ENCODE data around the gene HLA-DRB1. TPM values are rescaled to one million over a fixed set of nuclear protein-coding genes. Genes with fewer than 3 reads are reported as not detected.
A peak's percentile ranks its signal among the peaks of the same experiment; 100 is the strongest.
"Not testable (repeated sequence)": the region's sequence is repeated elsewhere in the genome, so short reads cannot be mapped to it uniquely, and the experiment has no call there.

Gene HLA-DRB1
- total and polyA plus RNA-seq, 5 experiments from 2014 or later, result 1.1 to 127 (median 22.0) TPM

GRCh38 chr6:32607263-32607987 is 17.8 kb upstream of the HLA-DRB1 start:
- DNase-seq (no peak), ATAC-seq (no peak)
- Mint-ChIP-seq H3K4me1 (peaks cover 8 to 51% (median 19%) of the 10 kb centered on the region in 4 donors), H3K36me3 (peaks cover 0 to 7% (median 0%) of the 10 kb centered on the region in 3 donors), H3K4me3 (no peak overlapping the region), H3K9me3 (peaks cover 0 to 12% (median 0%) of the 10 kb centered on the region in 9 donors), H3K27ac (peak overlapping the region in 5 of 10 donors; percentile 5 to 80 (median 48)), H3K27me3 (peaks cover 0 to 12% (median 0%) of the 10 kb centered on the region in 5 donors)
- POLR2A ChIA-PET, result no interaction called here

GRCh38 chr6:32604434-32604877 is 14.8 kb upstream of the HLA-DRB1 start:
- Mint-ChIP-seq H3K36me3 (peaks cover 0 to 8% (median 0%) of the 10 kb centered on the region in 3 donors), H3K4me3 (peak overlapping the region in 7 of 10 donors; percentile 26 to 71 (median 59)), H3K9me3 (peaks cover 0 to 13% (median 0%) of the 10 kb centered on the region in 9 donors), H3K4me1 (peaks cover 7 to 47% (median 20%) of the 10 kb centered on the region in 4 donors), H3K27ac (peak overlapping the region in 6 of 10 donors; percentile 26 to 89 (median 79)), H3K27me3 (peaks cover 0 to 8% (median 0%) of the 10 kb centered on the region in 5 donors)
- peak in 1 of 2 donors; percentile 42 for ATAC-seq
- DNase-seq, result no peak
- POLR2A ChIA-PET, result interaction anchor here (0.6 kb wide), 1 partner anchor 316 kb away, joined by 3 read pairs; no protein-coding TSS in a partner anchor

GRCh38 chr6:32603888-32604287 is 14.2 kb upstream of the HLA-DRB1 start:
- POLR2A ChIA-PET, result interaction anchor here (0.6 kb wide), 1 partner anchor 12 kb away, joined by 3 read pairs; no protein-coding TSS in a partner anchor
- Mint-ChIP-seq H3K27ac (peak overlapping the region in 8 of 10 donors; percentile 0 to 89 (median 67)), H3K4me1 (peaks cover 5 to 48% (median 20%) of the 10 kb centered on the region in 4 donors), H3K27me3 (peaks cover 0 to 8% (median 0%) of the 10 kb centered on the region in 5 donors), H3K4me3 (peak overlapping the region in 8 of 10 donors; percentile 10 to 71 (median 58)), H3K36me3 (peaks cover 0 to 8% (median 0%) of the 10 kb centered on the region in 3 donors), H3K9me3 (peaks cover 0 to 13% (median 0%) of the 10 kb centered on the region in 9 donors)
- DNase-seq (no peak), ATAC-seq (peak; percentile 47 to 49)

GRCh38 chr6:32603222-32603621 is 13.6 kb upstream of the HLA-DRB1 start:
- Mint-ChIP-seq H3K4me1 (peaks cover 5 to 45% (median 20%) of the 10 kb centered on the region in 4 donors), H3K9me3 (peaks cover 0 to 13% (median 0%) of the 10 kb centered on the region in 9 donors), H3K4me3 (peak overlapping the region in 2 of 10 donors; percentile 34 to 46), H3K27ac (peak overlapping the region in 4 of 10 donors; percentile 24 to 85 (median 57)), H3K36me3 (peaks cover 0 to 8% (median 0%) of the 10 kb centered on the region in 3 donors), H3K27me3 (peaks cover 0 to 8% (median 0%) of the 10 kb centered on the region in 5 donors)
- no peak for DNase-seq
- no peak for ATAC-seq
- POLR2A ChIA-PET, result interaction anchor here (1.0 kb wide), 1 partner anchor 20 kb away, joined by 3 read pairs; no protein-coding TSS in a partner anchor

- POLR2A ChIA-PET, result interaction anchor here (1.0 kb wide), 1 partner anchor 21 kb away, joined by 3 read pairs; no protein-coding TSS in a partner anchor
- Mint-ChIP-seq H3K27ac (peak overlapping the region in 4 of 10 donors; percentile 10 to 68 (median 62)), H3K4me3 (peak overlapping the region in 3 of 10 donors; percentile 18 to 34 (median 19)), H3K9me3 (peaks cover 0 to 13% (median 0%) of the 10 kb centered on the region in 9 donors), H3K4me1 (peaks cover 5 to 37% (median 20%) of the 10 kb centered on the region in 4 donors), H3K36me3 (peaks cover 0 to 8% (median 0%) of the 10 kb centered on the region in 3 donors), H3K27me3 (peaks cover 0 to 8% (median 0%) of the 10 kb centered on the region in 5 donors)
- ATAC-seq, result no peak
- DNase-seq, result no peak
Observed at GRCh38 chr6:32602383-32602782, 12.7 kb upstream of the HLA-DRB1 start.

GRCh38 chr6:32597024-32597423 is 7.4 kb upstream of the HLA-DRB1 start:
- POLR2A ChIA-PET, result no interaction called here

GRCh38 chr6:32590713-32591112 is 1.1 kb upstream of the HLA-DRB1 start:
- Mint-ChIP-seq H3K27me3 (peaks cover 0 to 17% (median 0%) of the 10 kb centered on the region in 5 donors), H3K4me1 (peaks cover 6 to 37% (median 7%) of the 10 kb centered on the region in 4 donors)
- H3K36me3 Mint-ChIP-seq, POLR2A ChIA-PET, ATAC-seq, H3K9me3 Mint-ChIP-seq, H3K27ac Mint-ChIP-seq, H3K4me3 Mint-ChIP-seq, DNase-seq: not testable (repeated sequence)

More at GRCh38 chr6:32597024-32597423, 7.4 kb upstream of the HLA-DRB1 start:
- H3K36me3 Mint-ChIP-seq, result peaks cover 0 to 2% (median 0%) of the 10 kb centered on the region in 3 donors
- peaks cover 0 to 6% (median 0%) of the 10 kb centered on the region in 4 donors for H3K4me1 Mint-ChIP-seq
- peaks cover 0 to 1% (median 0%) of the 10 kb centered on the region in 5 donors for H3K27me3 Mint-ChIP-seq
- H3K9me3 Mint-ChIP-seq, result peaks cover 0 to under 1% (median 0%) of the 10 kb centered on the region in 9 donors
- H3K27ac Mint-ChIP-seq, result no peak overlapping the region
- DNase-seq, result no peak
- no peak for ATAC-seq
- H3K4me3 Mint-ChIP-seq, result no peak overlapping the region

- Mint-ChIP-seq H3K9me3 (no peaks in the 10 kb centered on the region), H3K27ac (peak overlapping the region in 2 of 10 donors; percentile 10 to 67), H3K36me3 (no peaks in the 10 kb centered on the region), H3K4me3 (peak overlapping the region in 4 of 10 donors; percentile 1 to 92 (median 47)), H3K4me1 (peaks cover 10 to 52% (median 22%) of the 10 kb centered on the region in 4 donors), H3K27me3 (peaks cover 0 to 19% (median 0%) of the 10 kb centered on the region in 5 donors)
- POLR2A ChIA-PET, result no interaction called here
- DNase-seq (no peak), ATAC-seq (no peak)
Observed at GRCh38 chr6:32588156-32588555, 1.5 kb downstream of the HLA-DRB1 start.

- H3K9me3 Mint-ChIP-seq, result no peaks in the 10 kb centered on the region
- no peak for DNase-seq
- peaks cover 17 to 34% (median 28%) of the 10 kb centered on the region in 4 donors for H3K4me1 Mint-ChIP-seq
- ATAC-seq, result peak in 1 of 2 donors; percentile 28
- no peaks in the 10 kb centered on the region for H3K36me3 Mint-ChIP-seq
- H3K27ac Mint-ChIP-seq, result peak overlapping the region in 5 of 10 donors; percentile 49 to 98 (median 82)
- peak overlapping the region in 6 of 10 donors; percentile 15 to 97 (median 82) for H3K4me3 Mint-ChIP-seq
- H3K27me3 Mint-ChIP-seq, result peaks cover 0 to 16% (median 0%) of the 10 kb centered on the region in 5 donors
- POLR2A ChIA-PET, result interaction anchor here (0.6 kb wide), 1 partner anchor 55 kb away, joined by 3 read pairs; no protein-coding TSS in a partner anchor
Observed at GRCh38 chr6:32583527-32583898, 6.1 kb downstream of the HLA-DRB1 start.

- Mint-ChIP-seq H3K4me1 (peaks cover 17 to 36% (median 20%) of the 10 kb centered on the region in 4 donors), H3K27me3 (peaks cover 0 to 6% (median 0%) of the 10 kb centered on the region in 5 donors), H3K36me3 (no peaks in the 10 kb centered on the region), H3K4me3 (no peak overlapping the region), H3K27ac (no peak overlapping the region), H3K9me3 (no peaks in the 10 kb centered on the region)
- DNase-seq, result no peak
- POLR2A ChIA-PET, result no interaction called here
- ATAC-seq, result no peak
Observed at GRCh38 chr6:32581315-32582095, 8.1 kb downstream of the HLA-DRB1 start.

GRCh38 chr6:32580593-32580992 is 9.1 kb downstream of the HLA-DRB1 start:
- Mint-ChIP-seq H3K27ac (no peak overlapping the region), H3K4me3 (no peak overlapping the region), H3K4me1 (peaks cover 14 to 36% (median 17%) of the 10 kb centered on the region in 4 donors), H3K36me3 (no peaks in the 10 kb centered on the region), H3K9me3 (no peaks in the 10 kb centered on the region), H3K27me3 (peaks cover 0 to 2% (median 0%) of the 10 kb centered on the region in 5 donors)
- no peak for DNase-seq
- POLR2A ChIA-PET, result no interaction called here
- ATAC-seq, result no peak

- Mint-ChIP-seq H3K36me3 (no peaks in the 10 kb centered on the region), H3K4me3 (peak overlapping the region in 5 of 10 donors; percentile 1 to 24 (median 11)), H3K27ac (peak overlapping the region in 3 of 10 donors; percentile 2 to 15 (median 3)), H3K9me3 (no peaks in the 10 kb centered on the region), H3K27me3 (peaks cover 0 to 2% (median 0%) of the 10 kb centered on the region in 5 donors), H3K4me1 (peaks cover 4 to 27% (median 11%) of the 10 kb centered on the region in 4 donors)
- POLR2A ChIA-PET, result no interaction called here
- no peak for ATAC-seq
- no peak for DNase-seq
Observed at GRCh38 chr6:32578962-32579361, 10.7 kb downstream of the HLA-DRB1 start.
